ENCODE results near the gene SEC61B. TPM values are rescaled to one million over a fixed set of nuclear protein-coding genes. Genes with fewer than 3 reads are reported as not detected.
"Not testable (repeated sequence)": the region's sequence is repeated elsewhere in the genome, so short reads cannot be mapped to it uniquely, and the experiment has no call there.

The SEC61B gene
- total and polyA plus RNA-seq, 12 donors = 33.2 to 371 (median 200) TPM

GRCh38 chr9:99235069-99235468 lies 13.0 kb downstream of the SEC61B start:
- Histone ChIP-seq H3K9me3 (replicated peaks in 1 of 3) (no peaks in the 10 kb centered on the region), H3K27me3 (no peaks in the 10 kb centered on the region), H3K36me3 (replicated peaks in 1 of 2) (peaks cover 0 to 20% of the 10 kb centered on the region in 2 donors), H3K27ac (no peak overlapping the region), H3K4me1 (replicated peaks in 1 of 2) (no peaks in the 10 kb centered on the region), H3K4me3 (no peak overlapping the region)
- intact Hi-C loops (cut with DNase I) = no loop called here
- no peak for DNase-seq
- TF ChIP-seq CTCF (IDR thresholded peaks at IDR 0.05) = no peak

DNA sequence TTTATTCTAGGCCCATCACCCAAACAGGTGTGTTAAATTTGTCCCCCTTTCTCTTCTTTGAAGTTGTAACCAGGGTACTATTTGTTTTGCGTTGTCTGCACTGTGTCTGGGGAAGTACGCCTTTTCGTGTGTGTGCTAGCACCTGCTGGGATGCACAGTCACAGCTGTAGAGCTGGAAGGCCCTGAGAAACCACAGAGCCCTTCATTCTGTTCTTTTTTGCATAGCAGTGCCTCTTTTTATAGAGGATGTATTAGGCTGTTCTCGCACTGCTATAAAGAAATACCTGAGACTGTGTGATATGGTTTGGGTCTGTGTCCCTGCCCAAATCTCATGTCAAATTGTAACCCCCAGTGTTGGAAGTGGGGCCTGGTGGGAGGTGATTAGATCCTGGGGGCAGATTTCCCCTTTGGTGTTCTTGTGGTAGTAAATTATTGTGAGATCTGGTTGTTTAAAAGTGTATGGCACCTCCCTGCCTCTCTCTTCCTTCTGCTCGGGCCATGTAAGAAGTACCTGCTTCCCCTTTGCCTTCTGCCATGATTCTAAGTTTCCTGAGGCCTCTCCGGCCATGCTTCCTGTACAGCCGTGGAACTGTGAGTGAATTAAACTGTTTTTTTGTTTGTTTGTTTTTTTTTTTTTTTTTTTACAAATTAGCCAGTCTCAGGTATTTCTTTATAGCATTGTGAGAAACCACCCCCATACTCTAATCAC lies 14.0 kb downstream of the SEC61B start:
- Histone ChIP-seq H3K9me3 (replicated peaks in 1 of 3) (no peaks in the 10 kb centered on the region), H3K36me3 (replicated peaks in 1 of 2) (peaks cover 0 to 10% of the 10 kb centered on the region in 2 donors), H3K27me3 (no peaks in the 10 kb centered on the region), H3K4me3 (no peak overlapping the region), H3K4me1 (replicated peaks in 1 of 2) (peaks cover 0 to 1% of the 10 kb centered on the region in 2 donors), H3K27ac (no peak overlapping the region)
- TF ChIP-seq CTCF (IDR thresholded peaks at IDR 0.05) (no peak), POLR2A (IDR thresholded peaks at IDR 0.05) (no peak)
- WGBS, 4 donors = 77 to 89% (median 80%) methylated on average over 7 of the region's 7 CpGs
- intact Hi-C loops (cut with DNase I) = no loop called here
- no peak for DNase-seq

DNA sequence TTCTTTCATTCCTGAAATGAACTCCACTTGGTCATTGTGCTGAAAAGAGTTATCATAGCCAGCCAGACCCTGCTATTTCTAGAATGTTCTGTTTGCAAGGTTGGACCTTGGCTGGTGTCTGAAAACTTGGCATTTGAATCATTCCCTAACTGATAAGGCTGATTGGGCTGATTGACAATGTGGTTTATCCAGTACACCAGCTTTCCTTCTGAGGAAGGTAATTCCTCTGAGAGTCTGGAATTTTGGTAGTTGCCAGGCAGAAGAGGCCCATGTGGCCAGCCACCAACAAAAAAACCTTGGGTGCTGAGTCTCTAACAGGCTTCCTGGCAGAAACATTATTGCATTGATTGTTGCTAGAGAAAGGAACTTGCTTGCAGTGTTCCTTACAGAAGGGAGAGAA lies 15.3 kb downstream of the SEC61B start:
- intact Hi-C loops (cut with DNase I) = no loop called here
- H3K4me1 ChIP-seq (replicated peaks in 1 of 2) = peaks cover 0 to 7% of the 10 kb centered on the region in 2 donors
- DNase-seq = no peak
- no peaks in the 10 kb centered on the region for H3K36me3 ChIP-seq (replicated peaks in 1 of 2)
- no peaks in the 10 kb centered on the region for H3K27me3 ChIP-seq
- no peak overlapping the region for H3K27ac ChIP-seq
- H3K9me3 ChIP-seq (replicated peaks in 1 of 3) = no peaks in the 10 kb centered on the region
- H3K4me3 ChIP-seq = no peak overlapping the region
- TF ChIP-seq POLR2A (IDR thresholded peaks at IDR 0.05) (no peak), CTCF (IDR thresholded peaks at IDR 0.05) (no peak)

- H3K27ac ChIP-seq; H3K36me3 ChIP-seq (replicated peaks in 1 of 2); H3K4me1 ChIP-seq (replicated peaks in 1 of 2); intact Hi-C loops (cut with DNase I); DNase-seq; H3K4me3 ChIP-seq; H3K27me3 ChIP-seq; H3K9me3 ChIP-seq (replicated peaks in 1 of 3): not testable (repeated sequence)
- 95 to 99% (median 97%) methylated on average over 4 of the region's 4 CpGs for WGBS, 4 donors
Measured at GRCh38 chr9:99237849-99238248, 15.8 kb downstream of the SEC61B start.

DNA sequence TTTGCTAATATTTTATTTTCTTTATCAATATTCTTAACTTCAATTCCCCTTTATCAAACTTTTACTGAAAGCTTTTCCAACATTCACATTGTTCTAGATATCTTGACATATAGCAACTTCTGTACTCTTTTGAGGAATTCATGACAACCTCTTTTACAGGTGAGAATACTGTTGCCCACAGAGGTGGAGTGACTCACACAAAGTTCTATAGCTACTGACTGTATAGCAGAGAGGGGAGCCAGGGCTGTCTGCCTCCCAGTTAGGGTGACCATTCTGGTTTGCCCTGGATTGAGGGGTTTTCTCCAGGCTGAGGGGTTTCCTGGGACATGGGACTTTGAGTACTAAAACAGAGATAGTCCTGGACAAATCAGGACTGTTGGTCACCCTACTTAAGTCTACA lies 16.2 kb downstream of the SEC61B start:
- Histone ChIP-seq H3K27me3 (no peaks in the 10 kb centered on the region), H3K9me3 (replicated peaks in 1 of 3) (no peaks in the 10 kb centered on the region), H3K4me1 (replicated peaks in 1 of 2) (peaks cover 0 to 7% of the 10 kb centered on the region in 2 donors), H3K36me3 (replicated peaks in 1 of 2) (no peaks in the 10 kb centered on the region), H3K4me3 (no peak overlapping the region), H3K27ac (no peak overlapping the region)
- no peak for DNase-seq
- TF ChIP-seq POLR2A (IDR thresholded peaks at IDR 0.05) = no peak
- no peak for TF ChIP-seq CTCF (IDR thresholded peaks at IDR 0.05)
- intact Hi-C loops (cut with DNase I) = no loop called here

Measured in adrenal gland (tissue), 12 donors.